SK-N-MC (cell line): ENCODE results near the gene WDR12.

Experiments
- EZH2 ChIP-seq: fragments of 200-600 bp; sonication (generic); IDR thresholded peaks from one replicate; pipeline ENCODE4 v1.6.1; 2017; ENCODE audit warnings: antibody characterized with exemption
- POLR2AphosphoS5 ChIP-seq: IDR thresholded peaks from 2 replicates; pipeline ENCODE4 v1.6.1; 2012; ENCODE audit warnings: mild to moderate bottlenecking, low read depth, low read length, borderline replicate concordance

- TF ChIP-seq EZH2 = no peak
- no peak for TF ChIP-seq POLR2AphosphoS5
Observed at GRCh38 chr2:202932425-202933138, 21.1 kb upstream of the WDR12 start.
